Left ventricle myocardium inferior (tissue), 1 donor: ENCODE data around the gene DIDO1. TPM values are rescaled to one million over a fixed set of nuclear protein-coding genes. Genes with fewer than 3 reads are reported as not detected.
A peak's percentile ranks its signal among the peaks of the same experiment; 100 is the strongest.

Experiments used
- DNase-seq: peaks from one replicate; pipeline ENCODE4 v3.0.0-alpha.2; 2020
- H3K27ac ChIP-seq: fragments of 200-600 bp; replicated peaks from 2 replicates; pipeline ENCODE4 v1.8.0; 2021
- H3K27me3 ChIP-seq: fragments of 200-600 bp; 2 replicates; pipeline ENCODE4 v1.8.0; 2021; ENCODE audit warnings: low read depth
- H3K36me3 ChIP-seq: fragments of 200-600 bp; 2 replicates; pipeline ENCODE4 v1.8.0; 2021
- H3K4me1 ChIP-seq: fragments of 200-600 bp; 2 replicates; pipeline ENCODE4 v1.8.0; 2021
- H3K4me3 ChIP-seq: fragments of 200-600 bp; 2 replicates; pipeline ENCODE4 v1.8.0; 2021; ENCODE audit warnings: mild to moderate bottlenecking, moderate library complexity
- H3K9me3 ChIP-seq: fragments of 200-600 bp; replicated peaks from 2 replicates; pipeline ENCODE4 v1.8.0; 2021
- CTCF ChIP-seq: fragments of 200-600 bp; IDR thresholded peaks from 2 replicates; pipeline ENCODE4 v1.8.0; 2021; ENCODE audit warnings: antibody characterized with exemption, mild to moderate bottlenecking, borderline replicate concordance
- intact Hi-C: fragments of 100-400 bp; cut with micrococcal nuclease; formaldehyde crosslinking; loops from one replicate; pipeline ENCODE4 v1.11.0; 2022
- total RNA-seq: library from RNA; stranded (reverse); fragmentation: NEBNext Ultra II Directional; extraction: Animal tissue kit (Norgen Biotek cat#: 25700); gene quantifications from one replicate; pipeline ENCODE4 v1.2.1, GENCODE V29; 2021
- donor health status: DM: no; HTN: yes; CAD: no; lungs with severe emphysema.

DIDO1 gene
- total RNA-seq, 1 donor from 2014 or later = 37.0 TPM

- TF ChIP-seq CTCF = no peak
- H3K36me3 ChIP-seq = peaks cover 53% of the 10 kb centered on the region
These were observed 28.6 kb downstream of the DIDO1 start for GRCh38 chr20:62897666-62898065.

GRCh38 chr20:62896526-62896925 lies 29.8 kb downstream of the DIDO1 start:
- no peak for TF ChIP-seq CTCF
- no peak overlapping the region for H3K27ac ChIP-seq
- H3K27me3 ChIP-seq = no peaks in the 10 kb centered on the region
- no peak overlapping the region for H3K4me3 ChIP-seq
- DNase-seq = peak; percentile 7
- H3K36me3 ChIP-seq = peaks cover 56% of the 10 kb centered on the region
- intact Hi-C loops = no loop called here
- no peaks in the 10 kb centered on the region for H3K9me3 ChIP-seq
- peaks cover 29% of the 10 kb centered on the region for H3K4me1 ChIP-seq

More at GRCh38 chr20:62897666-62898065, 28.6 kb downstream of the DIDO1 start:
- no peaks in the 10 kb centered on the region for H3K9me3 ChIP-seq
- H3K27me3 ChIP-seq = no peaks in the 10 kb centered on the region
- no peak overlapping the region for H3K4me3 ChIP-seq
- DNase-seq = peak; percentile 5
- H3K27ac ChIP-seq = no peak overlapping the region
- intact Hi-C loops = no loop called here
- H3K4me1 ChIP-seq = peaks cover 35% of the 10 kb centered on the region

- intact Hi-C loops = no loop called here
- no peaks in the 10 kb centered on the region for H3K27me3 ChIP-seq
- no peak overlapping the region for H3K27ac ChIP-seq
- H3K36me3 ChIP-seq = peaks cover 61% of the 10 kb centered on the region
- no peak overlapping the region for H3K4me3 ChIP-seq
- H3K9me3 ChIP-seq = no peaks in the 10 kb centered on the region
- TF ChIP-seq CTCF = no peak
- DNase-seq = peak; percentile 7
- peaks cover 19% of the 10 kb centered on the region for H3K4me1 ChIP-seq
These were observed 30.8 kb downstream of the DIDO1 start for GRCh38 chr20:62895539-62895938.

- no peak for TF ChIP-seq CTCF
- intact Hi-C loops = no loop called here
- no peak overlapping the region for H3K27ac ChIP-seq
- peaks cover 6% of the 10 kb centered on the region for H3K4me1 ChIP-seq
- H3K27me3 ChIP-seq = no peaks in the 10 kb centered on the region
- peaks cover 73% of the 10 kb centered on the region for H3K36me3 ChIP-seq
- DNase-seq = no peak
- no peak overlapping the region for H3K4me3 ChIP-seq
- no peaks in the 10 kb centered on the region for H3K9me3 ChIP-seq
These were observed 32.0 kb downstream of the DIDO1 start for GRCh38 chr20:62894261-62894660.

- intact Hi-C loops = no loop called here
- no peak for TF ChIP-seq CTCF
- peaks cover under 1% of the 10 kb centered on the region for H3K4me1 ChIP-seq
- no peaks in the 10 kb centered on the region for H3K27me3 ChIP-seq
- H3K27ac ChIP-seq = no peak overlapping the region
- no peak overlapping the region for H3K4me3 ChIP-seq
- H3K9me3 ChIP-seq = no peaks in the 10 kb centered on the region
- DNase-seq = peak; percentile 8
- peaks cover 79% of the 10 kb centered on the region for H3K36me3 ChIP-seq
These were observed 32.6 kb downstream of the DIDO1 start for GRCh38 chr20:62893700-62894099.
